ENCODE data around the gene ISLR. TPM values are rescaled to one million over a fixed set of nuclear protein-coding genes. Genes with fewer than 3 reads are reported as not detected.

Gene ISLR
- total RNA-seq, 1 experiment from 2014 or later: not detected

GRCh38 chr15:74208901-74209559 lies 35.5 kb downstream of the ISLR start:
- H3K4me3 ChIP-seq: peak overlapping the region; percentile 40; the same call in 1 of the 2 replicates
- no peak overlapping the region for H2AFZ ChIP-seq
- intact Hi-C loops (cut with micrococcal nuclease; ENCODE audit: unreplicated experiment): loop anchor here (10.0 kb wide), 1 partner anchor 224 kb away; no protein-coding TSS in a partner anchor
- H3K79me2 ChIP-seq (ENCODE audit: low read depth): peaks cover 19% of the 10 kb centered on the region
- H3K27ac ChIP-seq: peak overlapping the region; percentile 69
- H3K4me2 ChIP-seq: peak overlapping the region; percentile 73
- H3K27me3 ChIP-seq (ENCODE audit: insufficient read depth, low read depth): no peaks in the 10 kb centered on the region
- H3K4me1 ChIP-seq (replicated peaks; ENCODE audit: insufficient read depth): peaks cover 70% of the 10 kb centered on the region
- peak; percentile 55 to 67 for DNase-seq
- no peaks in the 10 kb centered on the region for H4K20me1 ChIP-seq (ENCODE audit: insufficient read depth)
- ChIA-PET CTCF (no interaction called here), POLR2A (ENCODE audit: unreplicated experiment) (interaction anchor here (0.6 to 0.8 kb wide), 4 partner anchors 13 to 575 kb away, joined by 3 to 5 read pairs (median 4); no protein-coding TSS in a partner anchor)
- peaks cover 19% of the 10 kb centered on the region; the same call in 1 of the 2 replicates for H3F3A ChIP-seq (ENCODE audit: insufficient read depth, low read depth)
- BruUV-seq (replicated peaks): no TSS peak
- H3K9me3 ChIP-seq (ENCODE audit: insufficient read depth, low read depth): no peaks in the 10 kb centered on the region
- H3K36me3 ChIP-seq (ENCODE audit: low read depth): no peaks in the 10 kb centered on the region
- no peaks in the 10 kb centered on the region for H3K9me2 ChIP-seq (ENCODE audit: insufficient read depth)
- no peak for TF ChIP-seq EZH2 (IDR thresholded peaks at IDR 0.05; ENCODE audit: low read depth)

GRCh38 chr15:74209560-74209958 lies 36.0 kb downstream of the ISLR start:
- no peak overlapping the region for H2AFZ ChIP-seq
- peak overlapping the region; percentile 73 for H3K4me2 ChIP-seq
- intact Hi-C loops (cut with micrococcal nuclease; ENCODE audit: unreplicated experiment): loop anchor here (10.0 kb wide), 1 partner anchor 225 kb away; no protein-coding TSS in a partner anchor
- H3F3A ChIP-seq (ENCODE audit: insufficient read depth, low read depth): peaks cover 24% of the 10 kb centered on the region
- no peak for DNase-seq
- no peaks in the 10 kb centered on the region for H3K36me3 ChIP-seq (ENCODE audit: low read depth)
- H3K4me3 ChIP-seq: peak overlapping the region; percentile 40; the same call in 1 of the 2 replicates
- no TSS peak for BruUV-seq (replicated peaks)
- peak overlapping the region; percentile 69 for H3K27ac ChIP-seq
- POLR2A ChIA-PET (ENCODE audit: unreplicated experiment): interaction anchor here (0.6 to 0.8 kb wide), 2 partner anchors 13 to 26 kb away, joined by 3 read pairs; no protein-coding TSS in a partner anchor
- no peaks in the 10 kb centered on the region for H3K9me3 ChIP-seq (ENCODE audit: insufficient read depth, low read depth)
- CTCF ChIA-PET: no interaction called here
- TF ChIP-seq CTCF (conservative IDR thresholded peaks at IDR 0.05) (no peak), EZH2 (IDR thresholded peaks at IDR 0.05; ENCODE audit: low read depth) (no peak)
- H3K4me1 ChIP-seq (replicated peaks; ENCODE audit: insufficient read depth): peaks cover 70% of the 10 kb centered on the region
- H3K27me3 ChIP-seq (ENCODE audit: insufficient read depth, low read depth): no peaks in the 10 kb centered on the region
- H3K79me2 ChIP-seq (ENCODE audit: low read depth): peaks cover 15% of the 10 kb centered on the region
- no peaks in the 10 kb centered on the region for H3K9me2 ChIP-seq (ENCODE audit: insufficient read depth)
- H4K20me1 ChIP-seq (ENCODE audit: insufficient read depth): no peaks in the 10 kb centered on the region

- H4K20me1 ChIP-seq (ENCODE audit: insufficient read depth): no peaks in the 10 kb centered on the region
- TF ChIP-seq EZH2 (IDR thresholded peaks at IDR 0.05; ENCODE audit: low read depth) (no peak), CTCF (conservative IDR thresholded peaks at IDR 0.05) (no peak)
- peak overlapping the region; percentile 69; the same call in 1 of the 2 replicates for H3K27ac ChIP-seq
- CTCF ChIA-PET: no interaction called here
- H2AFZ ChIP-seq: no peak overlapping the region
- POLR2A ChIA-PET (ENCODE audit: unreplicated experiment): interaction anchor here (0.7 to 0.8 kb wide), 2 partner anchors 14 to 15 kb away, joined by 3 read pairs; no protein-coding TSS in a partner anchor
- H3K9me3 ChIP-seq (ENCODE audit: insufficient read depth, low read depth): no peaks in the 10 kb centered on the region
- DNase-seq: peak in 1 of 2 experiments; percentile 57
- intact Hi-C loops (cut with micrococcal nuclease; ENCODE audit: unreplicated experiment): loop anchor here (10.0 kb wide), 1 partner anchor 225 kb away; no protein-coding TSS in a partner anchor
- BruUV-seq (replicated peaks): no TSS peak
- no peaks in the 10 kb centered on the region for H3K36me3 ChIP-seq (ENCODE audit: low read depth)
- peaks cover 29% of the 10 kb centered on the region for H3F3A ChIP-seq (ENCODE audit: insufficient read depth, low read depth)
- H3K9me2 ChIP-seq (ENCODE audit: insufficient read depth): no peaks in the 10 kb centered on the region
- H3K4me3 ChIP-seq: no peak overlapping the region
- H3K27me3 ChIP-seq (ENCODE audit: insufficient read depth, low read depth): no peaks in the 10 kb centered on the region
- H3K4me2 ChIP-seq: peak overlapping the region; percentile 73
- peaks cover 70% of the 10 kb centered on the region for H3K4me1 ChIP-seq (replicated peaks; ENCODE audit: insufficient read depth)
- H3K79me2 ChIP-seq (ENCODE audit: low read depth): peaks cover 9% of the 10 kb centered on the region; the same call in 1 of the 2 replicates
Observed at GRCh38 chr15:74209997-74210671, 36.6 kb downstream of the ISLR start.

All from PC-9 (cell line).